ENCODE measurements around the gene RNPEP. TPM values are rescaled to one million over a fixed set of nuclear protein-coding genes. Genes with fewer than 3 reads are reported as not detected.

The RNPEP gene
- total RNA-seq, 6 donors from 2014 or later: 67.7 to 116 (median 76.5) TPM

- Histone ChIP-seq H3K36me3 (peaks cover 6 to 25% (median 15%) of the 10 kb centered on the region in 4 donors), H3K27ac (peak overlapping the region; percentile 42 to 89 (median 66)), H3K9me3 (no peaks in the 10 kb centered on the region), H3K4me1 (peaks cover 0 to 26% (median 10%) of the 10 kb centered on the region in 4 donors), H3K4me3 (peak overlapping the region in 2 of 4 donors; percentile 6 to 54), H3K27me3 (no peaks in the 10 kb centered on the region)
- ATAC-seq (ENCODE audit: low FRiP score in 2 of 2) (no peak), DNase-seq (peak in 1 of 2 donors; percentile 70)
- 69 to 80% methylated on average over 16 to 17 of the region's 17 CpGs for WGBS, 2 donors
- peak in 1 of 4 donors; percentile 8 for TF ChIP-seq POLR2A (IDR thresholded peaks at IDR 0.05)
- no peak for TF ChIP-seq EP300 (IDR thresholded peaks at IDR 0.05)
Measured at GRCh38 chr1:202014915-202015661, 32.6 kb downstream of the RNPEP start.

DNA sequence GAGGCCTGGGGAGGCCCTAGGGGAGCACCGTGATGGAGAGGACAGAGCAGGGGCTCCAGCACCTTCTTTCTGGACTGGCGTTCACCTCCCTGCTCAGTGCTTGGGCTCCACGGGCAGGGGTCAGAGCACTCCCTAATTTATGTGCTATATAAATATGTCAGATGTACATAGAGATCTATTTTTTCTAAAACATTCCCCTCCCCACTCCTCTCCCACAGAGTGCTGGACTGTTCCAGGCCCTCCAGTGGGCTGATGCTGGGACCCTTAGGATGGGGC, 33.2 kb downstream of the RNPEP start:
- ATAC-seq (ENCODE audit: low FRiP score in 2 of 2) (no peak), DNase-seq (no peak)
- TF ChIP-seq POLR2A (IDR thresholded peaks at IDR 0.05): no peak
- TF ChIP-seq CTCF (IDR thresholded peaks at IDR 0.05): no peak
- no peak for TF ChIP-seq POLR2AphosphoS5 (IDR thresholded peaks at IDR 0.05)
- no peak for TF ChIP-seq EP300 (IDR thresholded peaks at IDR 0.05)
- Histone ChIP-seq H3K36me3 (peaks cover 6 to 25% (median 15%) of the 10 kb centered on the region in 4 donors), H3K27me3 (no peaks in the 10 kb centered on the region), H3K9me3 (no peaks in the 10 kb centered on the region), H3K4me1 (peaks cover 0 to 25% (median 9%) of the 10 kb centered on the region in 4 donors), H3K27ac (peak overlapping the region in 3 of 4 donors; percentile 49 to 89 (median 84)), H3K4me3 (peak overlapping the region in 1 of 4 donors; percentile 54)
- 50 to 77% methylated on average over 1 to 3 of the region's 3 CpGs for whole genome bisulfite sequencing, 2 donors

GRCh38 chr1:202016022-202016810, 33.8 kb downstream of the RNPEP start:
- H3K9me3 ChIP-seq: no peaks in the 10 kb centered on the region
- ATAC-seq (ENCODE audit: low FRiP score in 2 of 2): no peak
- TF ChIP-seq POLR2A (IDR thresholded peaks at IDR 0.05): no peak
- TF ChIP-seq EP300 (IDR thresholded peaks at IDR 0.05): no peak
- TF ChIP-seq CTCF (IDR thresholded peaks at IDR 0.05): no peak
- peak in 1 of 2 donors; percentile 23 for TF ChIP-seq POLR2AphosphoS5 (IDR thresholded peaks at IDR 0.05)
- no peaks in the 10 kb centered on the region for H3K27me3 ChIP-seq
- peak overlapping the region; percentile 9 to 89 (median 66) for H3K27ac ChIP-seq
- H3K4me1 ChIP-seq: peaks cover 0 to 25% (median 9%) of the 10 kb centered on the region in 4 donors
- 84 to 85% methylated on average over 9 of the region's 9 CpGs for WGBS, 2 donors
- peak overlapping the region in 1 of 4 donors; percentile 54 for H3K4me3 ChIP-seq
- DNase-seq: no peak
- peaks cover 6 to 25% (median 15%) of the 10 kb centered on the region in 4 donors for H3K36me3 ChIP-seq

GRCh38 chr1:202016811-202017748, 34.6 kb downstream of the RNPEP start:
- TF ChIP-seq POLR2A (IDR thresholded peaks at IDR 0.05) (no peak), CTCF (IDR thresholded peaks at IDR 0.05) (no peak), POLR2AphosphoS5 (IDR thresholded peaks at IDR 0.05) (peak in 1 of 2 donors; percentile 42), EP300 (IDR thresholded peaks at IDR 0.05) (no peak)
- 85 to 90% methylated on average over 21 of the region's 21 CpGs for WGBS, 2 donors
- DNase-seq: no peak
- peaks cover 0 to 25% (median 9%) of the 10 kb centered on the region in 4 donors for H3K4me1 ChIP-seq
- no peak overlapping the region for H3K4me3 ChIP-seq
- H3K27ac ChIP-seq: peak overlapping the region; percentile 9 to 88 (median 72)
- no peaks in the 10 kb centered on the region for H3K27me3 ChIP-seq
- ATAC-seq (ENCODE audit: low FRiP score in 2 of 2): no peak
- no peaks in the 10 kb centered on the region for H3K9me3 ChIP-seq
- peaks cover 6 to 22% (median 15%) of the 10 kb centered on the region in 4 donors for H3K36me3 ChIP-seq

All from upper lobe of left lung (tissue), 6 donors.